A549 treated with Hydrocortisone at 1 μM for 4 hours (cell line): Measurements from ENCODE around the gene DUXA. TPM values are rescaled to one million over a fixed set of nuclear protein-coding genes. Genes with fewer than 3 reads are reported as not detected.

Experiments used
- total RNA-seq: library from RNA; stranded (reverse); fragments of 200-300 nt; extraction: Qiagen RNA extraction; gene quantifications from 5 replicates; pipeline ENCODE4 v1.2.3, GENCODE V29; 2022

DUXA gene
- total RNA-seq, result 0.14 TPM in 1 of 5 replicates, not detected in the others

DNA sequence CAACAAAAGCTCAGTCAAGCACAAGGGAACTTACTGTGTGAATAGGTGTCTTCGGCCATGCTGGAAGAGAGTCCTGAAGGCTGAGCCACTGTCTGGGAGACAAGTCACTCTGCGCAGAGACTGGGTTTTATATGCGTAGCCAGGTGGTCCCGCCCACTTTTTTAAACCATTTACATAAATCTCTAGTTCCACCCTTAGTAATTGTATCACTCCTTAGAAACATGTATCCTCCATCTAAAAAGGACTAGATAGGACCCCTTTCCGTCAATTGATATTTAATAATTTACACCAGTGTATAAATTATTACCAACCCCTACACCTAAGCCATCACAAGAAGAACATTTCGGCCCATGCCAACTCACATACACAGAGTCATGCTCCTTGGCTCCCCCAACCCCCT is at the start of gene DUXA:
TSS of gene DUXA (minus strand) at position 101 of the 400 bp plus-strand sequence. CDS start at position 59, 42 bp downstream.

DNA sequence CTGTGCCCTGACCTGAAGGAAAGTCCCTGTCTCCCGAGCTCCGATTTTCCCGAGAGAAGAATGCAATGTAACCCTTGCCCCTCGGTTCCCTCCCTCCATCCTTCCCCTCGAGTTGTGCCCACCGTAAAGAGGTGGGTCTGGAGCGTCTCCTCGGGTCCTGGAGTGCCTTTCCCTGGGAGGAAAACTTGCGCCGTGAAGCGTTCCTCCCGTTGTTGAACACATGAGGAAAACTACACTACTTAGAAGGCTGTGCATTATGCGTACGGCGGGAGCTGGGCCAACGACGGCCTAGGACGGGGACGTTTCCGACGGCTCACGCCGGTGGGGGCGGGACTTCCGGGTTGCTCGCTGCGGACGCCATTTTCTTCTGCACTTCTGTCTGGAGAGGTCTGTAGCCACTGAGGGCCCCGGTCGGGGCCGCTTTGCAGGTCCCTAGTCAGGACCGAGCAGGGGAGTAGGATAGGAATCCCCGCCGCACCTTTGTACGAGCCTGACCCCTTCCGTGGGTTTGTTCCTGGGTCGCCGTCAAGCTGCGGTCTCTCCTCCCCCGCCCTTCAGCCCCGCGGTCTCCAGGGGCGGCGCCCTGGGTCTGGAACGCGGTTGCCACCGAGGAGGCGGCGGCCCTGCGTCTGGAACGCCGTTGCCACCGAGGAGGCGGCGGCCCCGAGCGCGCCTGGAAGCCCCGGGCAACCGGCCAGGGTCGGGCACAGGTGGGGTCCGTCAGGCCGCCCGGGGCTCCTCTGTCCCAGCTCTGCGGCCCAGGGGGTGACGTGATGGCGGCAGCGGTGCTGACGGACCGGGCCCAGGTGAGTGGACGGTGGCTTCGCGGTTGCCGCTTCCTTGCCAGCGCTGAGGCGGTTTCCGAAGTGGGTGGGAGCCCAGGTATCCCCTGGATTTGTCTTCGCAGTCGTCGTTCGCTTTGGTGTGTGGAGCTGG is 24.1 kb upstream of the DUXA start, which contains the start of gene ZNF264:
TSS of gene ZNF264 (plus strand) at position 360 of the 936 bp plus-strand sequence. CDS start at position 774, 414 bp downstream.

Other genes starting within 250 kb of the DUXA start
- not detected in 5 replicates for gene USP29, start 47.5 kb downstream of the DUXA start, total RNA-seq
- not detected in 5 replicates for gene ZIM3, start 22.3 kb downstream of the DUXA start, total RNA-seq
- 6.9 to 9.4 TPM (median 7.6 TPM) in 5 replicates for gene ZNF264, start 24.0 kb upstream of the DUXA start, total RNA-seq
- 0.13 to 0.46 TPM (median 0.28 TPM) in 5 replicates for gene AURKC, start 63.5 kb upstream of the DUXA start, total RNA-seq
- 1.1 to 2.5 TPM (median 2.0 TPM) in 5 replicates for gene ZNF805, start 73.1 kb upstream of the DUXA start, total RNA-seq
- 0.76 to 1.3 TPM (median 1.1 TPM) in 5 replicates for gene ZNF460, start 113.0 kb upstream of the DUXA start, total RNA-seq
- gene ZNF543, start 153.0 kb upstream of the DUXA start, total RNA-seq, result 0.99 to 2.0 TPM (median 1.4 TPM) in 5 replicates
- 2.0 to 2.9 TPM (median 2.2 TPM) in 5 replicates for gene ZNF304, start 183.8 kb upstream of the DUXA start, total RNA-seq
- 11.8 to 16.4 TPM (median 15.0 TPM) in 5 replicates for gene TRAPPC2B, start 196.1 kb upstream of the DUXA start, total RNA-seq
- gene ZNF547, start 196.1 kb upstream of the DUXA start, total RNA-seq, result 1.0 to 2.5 TPM (median 1.4 TPM) in 5 replicates
- gene ZNF548, start 222.4 kb upstream of the DUXA start, total RNA-seq, result 3.2 to 5.6 TPM (median 4.0 TPM) in 5 replicates
- gene ZNF17, start 243.7 kb upstream of the DUXA start, total RNA-seq, result 4.2 to 7.7 TPM (median 5.6 TPM) in 5 replicates